ENCODE results near the gene GAS7. TPM values are rescaled to one million over a fixed set of nuclear protein-coding genes. Genes with fewer than 3 reads are reported as not detected.

Gene GAS7
- total RNA-seq, 2 experiments from 2014 or later = 1.6 to 2.1 TPM

DNA sequence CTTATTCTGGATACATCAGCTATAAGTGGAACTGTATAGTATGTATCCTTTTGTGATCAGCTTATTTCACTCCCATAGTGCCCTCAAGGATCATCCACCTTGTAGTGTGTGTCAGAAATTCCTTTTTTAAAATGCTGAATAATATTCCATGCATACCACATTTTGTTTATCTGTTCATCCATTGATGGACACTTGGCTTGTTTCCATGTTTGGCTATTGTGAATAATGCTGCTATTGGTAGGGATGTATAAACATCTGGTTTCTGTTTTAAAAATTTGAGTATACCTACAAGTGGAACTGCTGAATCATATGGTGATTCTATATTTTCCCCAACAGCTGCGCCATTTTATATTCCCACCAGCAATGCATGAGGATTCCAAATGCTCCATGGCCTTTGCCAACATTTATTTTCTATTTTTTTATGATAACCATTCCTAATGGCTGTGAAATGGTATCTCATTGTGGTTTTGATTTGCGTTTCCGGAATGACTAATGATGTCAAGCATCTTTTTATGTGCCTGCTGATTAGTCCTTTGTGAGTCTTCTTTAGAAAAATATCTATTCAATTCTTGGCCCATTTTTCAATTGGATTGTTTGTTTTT lies 304.9 kb downstream of the GAS7 start:
- Mint-ChIP-seq H3K9me3 (no peaks in the 10 kb centered on the region), H3K36me3 (ENCODE audit: low read depth) (no peaks in the 10 kb centered on the region), H3K4me1 (ENCODE audit: low read depth) (no peaks in the 10 kb centered on the region), H3K4me3 (no peak overlapping the region), H3K27ac (no peak overlapping the region), H3K27me3 (peaks cover 6% of the 10 kb centered on the region)
- no peak for ATAC-seq
- POLR2A ChIA-PET = no interaction called here
- TF ChIP-seq, protein P1, sequence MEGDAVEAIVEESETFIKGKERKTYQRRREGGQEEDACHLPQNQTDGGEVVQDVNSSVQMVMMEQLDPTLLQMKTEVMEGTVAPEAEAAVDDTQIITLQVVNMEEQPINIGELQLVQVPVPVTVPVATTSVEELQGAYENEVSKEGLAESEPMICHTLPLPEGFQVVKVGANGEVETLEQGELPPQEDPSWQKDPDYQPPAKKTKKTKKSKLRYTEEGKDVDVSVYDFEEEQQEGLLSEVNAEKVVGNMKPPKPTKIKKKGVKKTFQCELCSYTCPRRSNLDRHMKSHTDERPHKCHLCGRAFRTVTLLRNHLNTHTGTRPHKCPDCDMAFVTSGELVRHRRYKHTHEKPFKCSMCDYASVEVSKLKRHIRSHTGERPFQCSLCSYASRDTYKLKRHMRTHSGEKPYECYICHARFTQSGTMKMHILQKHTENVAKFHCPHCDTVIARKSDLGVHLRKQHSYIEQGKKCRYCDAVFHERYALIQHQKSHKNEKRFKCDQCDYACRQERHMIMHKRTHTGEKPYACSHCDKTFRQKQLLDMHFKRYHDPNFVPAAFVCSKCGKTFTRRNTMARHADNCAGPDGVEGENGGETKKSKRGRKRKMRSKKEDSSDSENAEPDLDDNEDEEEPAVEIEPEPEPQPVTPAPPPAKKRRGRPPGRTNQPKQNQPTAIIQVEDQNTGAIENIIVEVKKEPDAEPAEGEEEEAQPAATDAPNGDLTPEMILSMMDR (IDR thresholded peaks at IDR 0.05) = no peak
- no peak for DNase-seq
- CTCF ChIA-PET = no interaction called here
- intact Hi-C loops (cut with micrococcal nuclease) = no loop called here

DNA sequence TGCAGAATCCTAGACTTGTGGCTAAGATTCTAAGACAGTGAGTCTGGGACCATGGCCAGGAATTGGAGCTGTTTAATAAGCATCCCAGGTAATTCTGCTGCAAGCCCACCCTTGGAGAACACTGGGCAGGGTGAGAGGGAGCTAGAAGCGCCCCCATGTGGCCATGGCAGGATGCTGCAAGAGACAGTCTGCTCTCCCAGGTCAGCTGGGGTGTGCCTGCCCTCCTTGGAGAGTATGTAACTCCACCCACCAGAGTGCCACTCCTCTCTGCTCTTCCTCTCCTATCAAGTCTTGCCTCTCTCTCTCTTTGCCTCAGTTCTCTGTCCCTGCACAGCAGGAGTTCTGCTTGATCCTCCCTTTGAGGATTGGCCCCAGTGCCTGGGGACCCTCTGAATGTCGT lies 308.3 kb downstream of the GAS7 start:
- peak; percentile 82 for ATAC-seq
- Mint-ChIP-seq H3K4me1 (ENCODE audit: low read depth) (no peaks in the 10 kb centered on the region), H3K4me3 (no peak overlapping the region), H3K27me3 (peaks cover 4% of the 10 kb centered on the region), H3K9me3 (no peaks in the 10 kb centered on the region), H3K36me3 (ENCODE audit: low read depth) (no peaks in the 10 kb centered on the region), H3K27ac (no peak overlapping the region)
- intact Hi-C loops (cut with micrococcal nuclease) = no loop called here
- TF ChIP-seq, protein P1 (IDR thresholded peaks at IDR 0.05) = peak; percentile 64
- CTCF ChIA-PET = interaction anchor here (1.0 to 1.4 kb wide), 3 partner anchors 12 to 162 kb away, joined by 3 read pairs; no protein-coding TSS in a partner anchor
- POLR2A ChIA-PET = no interaction called here
- DNase-seq = peak; percentile 39

DNA sequence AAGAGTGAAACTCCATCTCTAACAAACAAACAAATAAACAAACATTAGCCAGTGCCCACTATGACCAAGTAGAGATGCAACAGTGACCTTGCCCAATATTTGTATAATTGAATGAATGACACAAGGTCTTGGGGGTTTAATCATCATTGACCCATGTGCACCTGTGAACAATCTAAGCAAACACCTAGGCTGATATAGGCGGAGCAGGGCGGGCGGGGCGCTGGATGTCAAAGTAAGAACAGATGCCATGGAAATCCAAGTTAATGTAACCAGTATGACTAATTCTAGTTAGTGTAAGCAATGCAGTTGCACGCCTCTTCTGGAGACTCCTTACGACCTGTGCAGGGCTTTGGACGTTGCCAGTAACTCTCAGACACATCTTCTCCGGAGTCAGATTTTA lies 310.9 kb downstream of the GAS7 start:
- no peaks in the 10 kb centered on the region for H3K36me3 Mint-ChIP-seq (ENCODE audit: low read depth)

DNA sequence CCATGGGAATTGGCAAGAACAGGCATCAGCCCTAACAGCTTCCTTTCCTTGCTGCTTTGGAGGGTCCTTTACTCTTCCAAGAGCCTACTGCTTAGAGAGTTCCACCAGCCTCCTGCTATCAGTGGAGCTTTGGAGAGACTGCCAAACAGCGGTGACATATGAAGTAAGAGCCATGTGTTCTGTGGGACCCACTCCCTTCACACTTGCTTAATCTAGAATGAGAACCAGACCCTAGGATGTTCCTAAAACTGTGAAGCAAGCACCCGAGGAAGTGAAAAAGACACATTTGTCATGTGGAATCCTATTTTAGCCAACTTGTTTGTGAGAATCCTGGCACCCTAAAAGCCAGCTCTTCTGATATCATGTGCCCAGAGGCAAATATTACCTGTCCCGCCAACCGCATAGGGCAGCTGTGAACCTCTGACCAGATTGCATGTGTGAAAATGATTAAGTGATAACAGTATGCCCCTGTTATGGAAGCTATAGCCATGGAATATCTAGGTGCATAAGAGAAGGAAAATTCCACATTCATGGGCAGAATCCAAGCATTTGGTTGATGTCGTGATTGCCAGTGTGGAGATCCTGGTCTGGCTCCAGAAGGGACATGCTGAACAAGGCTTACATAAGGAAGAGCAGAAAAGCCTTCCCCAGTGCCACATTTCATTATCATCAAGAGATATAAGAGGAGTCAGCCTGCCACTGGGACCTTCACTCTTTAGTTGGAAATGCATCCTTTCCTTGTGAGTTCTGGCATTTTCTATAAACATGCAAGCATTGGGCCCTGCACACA lies 312.1 kb downstream of the GAS7 start:
- POLR2A ChIA-PET = no interaction called here

More for the DNA sequence above, 310.9 kb downstream of the GAS7 start:
- CTCF ChIA-PET = no interaction called here
- POLR2A ChIA-PET = no interaction called here
- ATAC-seq (no peak), DNase-seq (no peak)
- TF ChIP-seq, protein P1 (IDR thresholded peaks at IDR 0.05) = no peak
- intact Hi-C loops (cut with micrococcal nuclease) = no loop called here
- Mint-ChIP-seq H3K4me1 (ENCODE audit: low read depth) (no peaks in the 10 kb centered on the region), H3K27me3 (no peaks in the 10 kb centered on the region), H3K9me3 (peaks cover 8% of the 10 kb centered on the region), H3K27ac (no peak overlapping the region), H3K4me3 (no peak overlapping the region)

DNA sequence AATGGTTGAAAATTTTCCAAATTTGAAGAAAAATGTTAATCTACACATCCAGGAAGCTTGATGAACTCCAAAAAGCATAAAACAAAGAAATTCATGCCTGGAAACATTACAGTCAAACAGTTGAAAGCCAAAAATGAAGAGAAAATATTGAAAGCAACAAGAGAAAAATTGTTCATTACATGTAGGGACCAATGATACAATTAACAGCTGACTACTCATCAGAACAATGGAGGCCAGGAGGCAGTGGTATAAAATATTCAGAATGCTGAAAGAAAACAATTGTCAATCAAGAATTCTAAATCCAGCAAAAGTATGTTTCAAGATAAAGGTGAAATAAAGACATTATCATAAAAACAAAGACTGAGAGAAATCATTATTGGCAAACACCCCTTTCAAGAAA lies 315.0 kb downstream of the GAS7 start:
- DNase-seq (no peak), ATAC-seq (no peak)
- no peaks in the 10 kb centered on the region for H3K36me3 Mint-ChIP-seq (ENCODE audit: low read depth)
- ChIA-PET POLR2A (no interaction called here), CTCF (no interaction called here)
- intact Hi-C loops (cut with micrococcal nuclease) = no loop called here
- H3K27me3 Mint-ChIP-seq = no peaks in the 10 kb centered on the region
- no peak overlapping the region for H3K27ac Mint-ChIP-seq
- no peaks in the 10 kb centered on the region for H3K4me1 Mint-ChIP-seq (ENCODE audit: low read depth)
- TF ChIP-seq, protein P1 (IDR thresholded peaks at IDR 0.05) = no peak
- no peak overlapping the region for H3K4me3 Mint-ChIP-seq
- H3K9me3 Mint-ChIP-seq = peaks cover 15% of the 10 kb centered on the region

More for the DNA sequence above, 312.1 kb downstream of the GAS7 start:
- Mint-ChIP-seq H3K4me1 (ENCODE audit: low read depth) (no peaks in the 10 kb centered on the region), H3K27ac (no peak overlapping the region), H3K36me3 (ENCODE audit: low read depth) (no peaks in the 10 kb centered on the region), H3K4me3 (no peak overlapping the region), H3K9me3 (peaks cover 15% of the 10 kb centered on the region), H3K27me3 (no peaks in the 10 kb centered on the region)
- no peak for ATAC-seq
- CTCF ChIA-PET = no interaction called here
- TF ChIP-seq, protein P1 (IDR thresholded peaks at IDR 0.05) = no peak
- intact Hi-C loops (cut with micrococcal nuclease) = no loop called here
- no peak for DNase-seq
